GM23338 (cell line): ENCODE results near the gene IGFLR1.

ENCODE experiments used
- CREB1 ChIP-seq: fragments of 250-450 bp; sonication (Bioruptor Pico); IDR thresholded peaks from 2 replicates; pipeline ENCODE4 v1.5.0; 2020; ENCODE audit warnings: low read depth, mild to moderate bottlenecking, moderate library complexity
- CTCF ChIP-seq, 2 experiments: fragments of 200-600 bp in 1 of 2; sonication (generic) in 1 of 2; conservative IDR thresholded peaks; 2 replicates each; pipeline versions ENCODE4 v1.5.1 to v1.6.1; 2016 to 2017; ENCODE audit warnings: antibody characterized with exemption in 2 of 2, low read depth in 2 of 2, mild to moderate bottlenecking in 2 of 2, moderate library complexity in 1 of 2
- EZH2 ChIP-seq: fragments of 200-600 bp; sonication (generic); IDR thresholded peaks from one replicate; pipeline ENCODE4 v1.8.0; 2017; ENCODE audit warnings: antibody characterized with exemption, mild to moderate bottlenecking, low read depth; ENCODE audit not compliant: unreplicated experiment

DNA sequence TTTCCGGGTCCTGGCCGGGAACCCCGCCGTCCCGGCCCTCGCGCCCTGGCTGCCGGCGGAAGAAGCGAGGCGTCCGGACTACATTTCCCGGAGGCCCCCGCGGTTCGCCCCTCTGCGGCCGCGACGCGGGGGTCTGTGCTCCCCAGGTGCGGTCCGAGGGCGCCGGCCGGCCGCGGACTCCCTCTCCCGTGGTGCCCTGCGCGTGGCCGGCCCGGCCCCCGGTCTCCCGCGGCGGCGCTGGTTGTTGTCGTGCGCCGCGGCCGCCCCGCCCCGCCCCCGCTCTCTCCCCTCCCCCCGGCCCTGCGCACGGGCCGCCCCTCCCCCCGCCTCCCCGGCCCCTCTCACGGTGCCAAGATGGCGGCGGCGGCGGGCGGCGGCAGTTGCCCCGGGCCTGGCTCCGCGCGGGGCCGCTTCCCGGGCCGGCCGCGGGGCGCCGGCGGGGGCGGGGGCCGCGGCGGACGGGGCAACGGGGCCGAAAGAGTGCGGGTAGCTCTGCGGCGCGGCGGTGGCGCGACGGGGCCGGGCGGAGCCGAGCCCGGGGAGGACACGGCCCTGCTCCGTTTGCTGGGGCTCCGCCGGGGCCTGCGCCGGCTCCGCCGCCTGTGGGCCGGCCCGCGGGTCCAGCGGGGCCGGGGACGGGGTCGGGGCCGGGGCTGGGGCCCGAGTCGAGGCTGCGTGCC, 24.4 kb downstream of the IGFLR1 start, which contains the start of gene KMT2B:
- TF ChIP-seq CTCF (conservative IDR thresholded peaks at IDR 0.05; ENCODE audit: low read depth in 2 of 2), result no peak
- TF ChIP-seq EZH2, result no peak
- TF ChIP-seq CREB1 (CRISPR knock-in tag), result peak; percentile 83
